ENCODE results near the gene TRIM71.

DNA sequence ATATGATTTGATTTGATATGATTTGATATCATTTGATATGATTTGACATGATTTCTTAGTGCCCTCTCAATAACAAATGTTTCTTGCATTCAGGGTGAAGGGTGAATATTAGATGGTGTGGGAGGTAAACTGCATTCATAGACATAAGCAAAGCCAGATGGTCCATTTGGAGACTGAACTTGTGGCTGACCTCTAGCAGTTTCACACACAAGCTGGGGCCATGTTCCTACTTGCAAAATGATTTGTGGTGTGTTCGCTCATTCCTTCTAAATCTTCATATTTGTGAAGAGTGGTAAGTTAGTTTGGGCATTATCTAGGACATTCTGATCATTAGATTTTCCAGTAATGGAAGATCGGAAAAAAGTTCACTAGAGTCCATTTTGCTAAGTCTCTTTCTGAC lies 93.2 kb downstream of the TRIM71 start:
- no peak for TF ChIP-seq CTCF (IDR thresholded peaks at IDR 0.05)
- TF ChIP-seq POLR2A (IDR thresholded peaks at IDR 0.05): no peak
